GM12865 (cell line): ENCODE results near the gene TCERG1L.

ENCODE experiments used
- DNase-seq: peaks from one replicate; pipeline ENCODE4 v3.0.0; 2010; ENCODE audit warnings: low read depth
- H3K4me3 ChIP-seq: 2 replicates; pipeline ENCODE4 v1.5.1; 2011; ENCODE audit warnings: mild to moderate bottlenecking, low read depth, low read length, control low read depth
- TF ChIP-seq, protein P1 (sequence below): IDR thresholded peaks from 2 replicates; pipeline ENCODE4 v1.5.1; 2011; ENCODE audit warnings: low read length, control low read depth, low read depth, inconsistent platforms; ENCODE audit not compliant: insufficient read depth; ENCODE audit errors: missing control alignments

The TCERG1L gene

DNA sequence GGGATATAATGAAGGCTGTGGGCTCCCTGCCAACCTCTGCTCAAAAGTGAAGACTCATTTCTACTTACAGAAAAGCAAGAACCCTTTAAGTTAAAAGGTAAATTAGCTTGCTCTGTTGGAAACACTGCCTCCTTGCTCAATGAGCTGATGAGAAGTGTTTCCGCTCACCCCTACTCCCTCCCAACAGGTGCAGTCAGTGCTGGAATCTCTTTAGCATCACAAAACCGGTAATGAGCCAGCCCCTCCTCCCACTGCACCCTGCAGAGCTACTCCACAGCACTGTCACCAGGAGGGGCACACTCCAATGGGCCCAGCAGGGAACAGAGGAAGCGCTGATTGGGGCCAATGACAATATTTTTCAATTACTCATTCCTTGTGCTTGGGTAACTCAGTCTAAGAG, 262.5 kb downstream of the TCERG1L start:
- TF ChIP-seq, protein P1, sequence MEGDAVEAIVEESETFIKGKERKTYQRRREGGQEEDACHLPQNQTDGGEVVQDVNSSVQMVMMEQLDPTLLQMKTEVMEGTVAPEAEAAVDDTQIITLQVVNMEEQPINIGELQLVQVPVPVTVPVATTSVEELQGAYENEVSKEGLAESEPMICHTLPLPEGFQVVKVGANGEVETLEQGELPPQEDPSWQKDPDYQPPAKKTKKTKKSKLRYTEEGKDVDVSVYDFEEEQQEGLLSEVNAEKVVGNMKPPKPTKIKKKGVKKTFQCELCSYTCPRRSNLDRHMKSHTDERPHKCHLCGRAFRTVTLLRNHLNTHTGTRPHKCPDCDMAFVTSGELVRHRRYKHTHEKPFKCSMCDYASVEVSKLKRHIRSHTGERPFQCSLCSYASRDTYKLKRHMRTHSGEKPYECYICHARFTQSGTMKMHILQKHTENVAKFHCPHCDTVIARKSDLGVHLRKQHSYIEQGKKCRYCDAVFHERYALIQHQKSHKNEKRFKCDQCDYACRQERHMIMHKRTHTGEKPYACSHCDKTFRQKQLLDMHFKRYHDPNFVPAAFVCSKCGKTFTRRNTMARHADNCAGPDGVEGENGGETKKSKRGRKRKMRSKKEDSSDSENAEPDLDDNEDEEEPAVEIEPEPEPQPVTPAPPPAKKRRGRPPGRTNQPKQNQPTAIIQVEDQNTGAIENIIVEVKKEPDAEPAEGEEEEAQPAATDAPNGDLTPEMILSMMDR = no peak
- DNase-seq = no peak
- no peak overlapping the region for H3K4me3 ChIP-seq

DNA sequence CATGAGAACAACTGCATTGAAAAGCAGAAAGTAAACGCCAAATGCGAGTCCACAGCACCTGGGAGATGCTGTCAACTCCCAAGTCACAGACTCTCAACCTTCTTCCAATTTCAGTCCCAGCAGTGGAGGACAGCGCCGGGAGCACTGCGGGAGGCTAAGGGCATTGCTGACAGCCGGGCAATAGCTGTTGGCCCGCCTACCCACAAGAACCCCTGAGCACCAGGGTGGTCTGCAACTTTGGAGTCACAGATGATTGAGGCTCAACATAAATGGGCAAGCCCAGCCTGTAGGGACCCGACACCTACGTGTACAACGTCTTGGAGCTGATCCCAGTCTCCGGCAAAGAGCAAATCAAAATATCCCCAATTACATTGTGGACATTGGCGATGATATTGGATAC, 262.9 kb downstream of the TCERG1L start:
- no peak for DNase-seq
- H3K4me3 ChIP-seq = no peak overlapping the region
- TF ChIP-seq, protein P1 = no peak

DNA sequence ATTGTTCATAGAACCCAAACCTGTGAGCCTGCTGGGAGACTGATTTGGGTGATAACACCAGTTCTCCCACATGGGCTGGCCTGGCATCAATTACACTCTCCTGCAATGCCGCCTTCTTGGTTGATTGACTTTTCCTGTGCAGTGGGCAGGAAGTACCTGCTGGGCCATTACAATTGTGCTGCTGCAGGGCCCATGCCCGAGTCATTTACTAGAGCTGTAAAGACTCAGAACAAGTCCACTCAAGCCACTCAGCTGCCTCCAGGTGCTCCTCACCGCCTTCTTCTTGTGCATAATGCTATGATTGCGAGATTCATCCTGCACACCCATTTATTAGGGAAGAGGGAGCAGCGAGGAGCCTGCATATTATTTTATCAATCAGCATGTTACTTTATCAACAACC, 264.0 kb downstream of the TCERG1L start:
- TF ChIP-seq, protein P1 = no peak
- DNase-seq = no peak
- H3K4me3 ChIP-seq = no peak overlapping the region

DNA sequence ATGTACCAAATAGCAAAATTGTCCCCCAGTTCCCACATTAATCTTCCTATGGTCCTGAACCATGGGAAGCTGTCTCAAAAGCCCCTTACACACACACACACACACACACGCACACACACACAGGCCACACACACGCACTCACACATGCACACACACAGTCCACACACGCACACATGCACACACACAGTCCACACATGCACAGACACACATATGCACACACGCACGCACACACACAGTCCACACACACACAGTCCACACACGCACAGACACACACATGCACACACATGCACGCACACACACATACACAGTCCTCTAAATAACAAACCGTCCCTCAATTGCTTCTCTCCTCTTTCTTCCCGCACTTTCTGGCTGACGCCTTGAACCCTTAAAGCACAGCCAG, 265.3 kb downstream of the TCERG1L start:
- DNase-seq = no peak
- no peak overlapping the region for H3K4me3 ChIP-seq
- TF ChIP-seq, protein P1 = no peak

DNA sequence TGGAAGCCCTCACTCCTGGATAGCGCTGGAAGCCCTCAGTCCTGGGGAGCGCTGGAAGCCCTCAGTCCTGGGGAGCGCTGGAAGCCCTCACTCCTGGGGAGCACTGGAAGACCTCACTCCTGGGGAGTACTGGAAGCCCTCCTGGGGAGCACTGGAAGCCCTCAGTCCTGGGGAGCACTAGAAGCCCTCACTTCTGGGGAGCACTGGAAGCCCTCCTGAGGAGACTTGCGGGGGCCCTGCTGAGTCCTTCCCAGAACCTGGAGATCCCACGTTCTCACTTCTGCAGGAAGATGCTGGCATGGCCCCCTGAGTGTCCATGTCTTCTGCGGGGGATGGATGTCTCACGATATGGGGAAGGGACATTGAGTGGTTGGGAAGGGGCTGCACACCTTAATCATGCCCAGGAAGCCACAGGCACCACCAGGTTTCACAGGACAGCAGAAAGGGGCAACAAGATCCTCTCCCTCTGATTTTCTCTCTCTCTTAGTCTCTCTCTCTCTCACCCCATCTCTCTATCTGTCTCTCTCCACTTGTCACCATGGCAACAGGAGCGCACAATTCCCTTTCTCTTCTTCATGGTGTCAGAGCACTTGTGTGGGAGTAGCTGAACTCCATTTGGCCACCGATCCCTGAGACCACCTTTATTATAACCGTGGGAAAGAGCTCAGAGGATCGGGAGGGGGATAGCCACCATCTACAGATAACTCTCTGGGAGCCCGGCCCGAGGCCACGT, 267.0 kb downstream of the TCERG1L start:
- TF ChIP-seq, protein P1 = no peak
- H3K4me3 ChIP-seq = no peak overlapping the region
- no peak for DNase-seq

DNA sequence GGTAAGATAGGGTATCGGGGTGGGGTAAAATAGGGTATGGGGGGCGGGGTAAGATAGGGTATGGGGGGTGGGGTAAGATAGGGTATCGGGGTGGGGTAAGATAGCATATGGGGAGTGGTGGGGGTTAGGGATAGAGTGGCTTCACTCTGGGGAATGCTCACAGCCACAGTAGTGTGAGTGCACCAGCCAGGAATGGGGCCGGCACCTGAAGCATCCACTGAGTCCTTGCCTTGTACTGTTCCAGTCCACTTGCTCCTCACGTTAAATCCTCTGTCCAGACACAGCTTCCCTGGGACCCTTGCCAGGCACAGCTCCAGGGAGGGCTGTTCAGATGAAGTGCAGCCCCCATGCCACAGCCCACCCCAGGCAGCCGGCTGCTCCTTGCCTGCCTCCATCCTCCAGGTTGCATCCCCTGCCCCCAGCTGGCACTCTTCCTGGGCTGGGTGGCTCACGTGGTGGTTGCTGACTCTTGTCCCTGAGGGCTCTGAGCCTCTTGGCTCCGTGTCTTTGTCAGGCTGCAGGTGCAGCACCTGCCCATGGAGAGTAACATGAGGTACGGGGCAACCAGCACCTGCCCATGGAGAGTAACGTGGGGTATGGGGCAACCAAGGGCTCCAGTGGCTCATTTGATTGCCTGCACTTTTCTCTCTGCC, 268.4 kb downstream of the TCERG1L start:
- DNase-seq = no peak
- TF ChIP-seq, protein P1 = no peak
- no peak overlapping the region for H3K4me3 ChIP-seq
